NOMO-1 treated with dmso at 0.1 percent for 144 hours (cell line): ENCODE measurements around the gene DCBLD2.
A peak's percentile ranks its signal among the peaks of the same experiment; 100 is the strongest.

Experiments used
- DNase-seq: peaks from one replicate; lab custom pipeline; 2025; ENCODE audit not compliant: unreplicated experiment; lab: John Stamatoyannopoulos, UW

DCBLD2 gene

DNA sequence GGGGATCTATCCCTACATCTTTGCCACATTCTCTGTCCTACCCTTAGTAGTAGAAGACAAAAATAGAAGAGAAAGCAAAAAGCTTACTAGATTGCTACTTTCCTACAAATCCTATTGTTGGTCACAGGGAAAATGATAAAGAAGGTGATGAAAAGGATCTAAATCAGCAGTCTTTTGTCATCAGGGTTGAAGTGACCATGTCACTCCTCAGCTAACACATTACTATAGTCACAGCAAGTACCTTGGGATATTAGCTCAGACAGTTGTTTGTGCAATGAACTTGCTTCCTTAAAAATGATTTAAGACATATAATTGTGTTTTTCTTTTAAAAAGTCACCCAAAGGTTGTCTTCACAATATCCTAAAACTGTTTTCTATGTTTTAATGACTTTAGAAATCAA lies 132.0 kb downstream of the DCBLD2 start:
- DNase-seq = peak; percentile 7

DNA sequence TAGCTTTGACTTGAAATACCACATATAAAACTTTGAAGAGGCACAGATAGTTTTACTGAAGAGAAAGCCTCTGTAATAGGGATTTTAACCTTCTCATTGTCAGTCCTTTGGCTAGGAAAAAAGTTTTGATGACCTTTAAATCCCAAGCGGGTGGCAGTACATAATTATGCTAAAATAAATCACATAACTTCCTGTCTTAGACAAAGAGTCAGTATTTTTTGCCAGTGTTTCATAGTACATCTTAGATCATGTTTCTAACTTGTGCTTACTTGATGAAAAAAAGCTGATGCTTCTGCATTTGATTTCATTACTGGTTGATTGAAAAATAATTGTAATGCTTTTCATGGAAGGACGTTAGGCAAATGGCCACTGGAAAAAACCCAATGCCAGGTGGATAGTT lies 132.5 kb downstream of the DCBLD2 start:
- no peak for DNase-seq

DNA sequence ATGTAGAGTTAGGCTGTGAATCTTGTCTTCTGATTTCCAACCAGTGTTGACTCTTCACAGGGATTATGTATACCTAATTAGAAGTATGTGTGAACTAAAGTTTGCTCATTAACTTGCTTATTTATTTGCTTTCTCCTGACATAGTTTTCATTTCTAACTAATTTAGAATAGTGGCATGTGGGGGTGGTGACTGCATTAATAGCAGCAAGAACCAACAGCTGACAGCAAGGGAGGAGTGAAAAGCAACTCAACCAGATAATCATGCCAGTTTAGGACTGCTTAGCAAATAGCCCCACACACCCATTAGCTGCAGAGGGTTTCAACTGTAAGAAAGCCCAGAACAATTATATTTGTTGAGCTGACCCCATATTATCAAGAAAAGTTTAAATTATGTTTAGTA lies 134.6 kb downstream of the DCBLD2 start:
- DNase-seq = no peak

DNA sequence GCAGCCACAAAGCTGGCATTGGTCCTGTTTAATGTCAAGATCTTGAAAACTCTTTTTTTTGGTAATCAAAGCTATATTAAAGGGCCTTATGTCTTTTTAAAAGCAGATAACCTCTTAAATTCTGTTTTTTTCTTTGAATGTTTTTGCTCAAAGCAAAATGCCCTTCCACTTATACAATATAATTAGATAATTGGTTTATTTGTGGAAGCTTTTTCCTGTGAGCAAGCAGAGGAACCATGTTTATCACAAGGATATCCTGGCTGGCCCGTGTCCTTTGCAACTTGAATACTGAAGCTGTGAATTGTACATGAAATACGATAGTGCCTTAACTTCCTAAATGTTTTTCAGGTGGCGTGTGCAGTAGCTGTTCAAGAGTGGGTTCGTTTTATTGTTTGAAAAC lies 135.8 kb downstream of the DCBLD2 start:
- no peak for DNase-seq

DNA sequence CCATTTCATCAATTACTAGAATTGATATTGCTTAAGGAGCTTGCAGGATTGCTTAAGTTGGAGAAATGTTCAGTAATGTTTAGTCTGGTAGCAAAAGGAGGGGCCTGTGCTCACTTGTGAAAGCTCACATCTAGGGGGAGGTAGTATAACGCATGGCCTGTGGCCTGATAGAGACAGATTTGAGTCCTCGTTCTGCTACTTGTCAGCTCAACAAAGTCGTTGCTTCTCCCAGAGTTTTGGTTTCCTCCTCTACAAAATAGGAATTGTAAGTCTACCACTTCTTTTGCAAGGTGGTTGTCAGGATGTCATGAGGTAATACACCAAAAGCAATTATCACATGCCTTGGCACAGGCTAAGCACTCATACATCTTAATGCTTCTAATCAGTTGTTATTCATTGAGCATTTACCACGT lies 137.0 kb downstream of the DCBLD2 start:
- DNase-seq = peak; percentile 75

DNA sequence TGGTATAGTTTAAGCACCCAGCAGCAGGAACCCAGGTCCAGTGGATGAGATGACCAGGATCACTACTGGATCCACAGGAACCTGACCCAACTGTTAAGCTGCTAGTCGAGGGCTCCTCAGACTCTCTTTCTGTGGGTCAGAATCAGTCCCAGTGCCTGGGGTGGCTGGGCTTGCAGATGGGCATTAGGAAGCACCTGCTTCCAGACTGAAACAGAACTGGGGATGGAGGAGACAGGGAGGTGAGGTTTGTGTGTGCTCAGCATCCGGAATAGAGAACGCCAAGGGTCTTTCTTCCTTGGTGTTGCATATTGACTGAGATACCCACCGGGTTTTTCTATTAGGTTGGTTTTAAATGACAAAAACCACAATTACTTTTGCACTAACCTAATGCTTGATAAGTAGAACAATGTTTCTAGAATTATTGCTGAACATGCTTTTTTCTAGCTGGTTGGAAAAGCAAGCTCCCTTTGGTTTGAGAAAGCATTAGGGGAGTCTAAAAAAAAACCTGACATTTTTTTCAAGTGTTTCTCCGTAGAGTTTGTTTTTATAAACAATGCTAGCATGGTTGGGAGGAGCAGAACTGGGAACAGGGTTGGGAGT lies 137.6 kb downstream of the DCBLD2 start:
- DNase-seq = no peak

DNA sequence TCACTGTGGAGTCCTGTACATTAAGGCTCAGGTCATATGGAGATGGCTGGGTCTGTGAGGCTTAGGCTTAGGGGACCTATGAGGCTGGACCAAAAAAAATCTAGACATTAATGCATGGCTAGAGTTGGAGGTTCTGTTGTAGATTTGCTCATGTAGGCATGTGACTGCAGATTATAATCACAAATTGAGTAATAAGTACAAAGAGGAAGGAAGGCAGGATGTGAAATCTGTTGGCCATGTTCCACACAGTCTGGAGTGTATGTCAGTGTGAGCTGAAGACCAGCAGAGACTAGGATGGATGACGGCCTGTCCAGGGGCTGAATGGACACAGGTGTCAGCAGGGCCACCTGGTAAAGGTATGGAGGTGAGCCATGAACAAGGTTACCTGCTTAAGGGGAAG lies 138.4 kb downstream of the DCBLD2 start, which contains the start of gene ST3GAL6:
ST3GAL6 (plus strand) TSS at position 265 of the 400 bp plus-strand sequence. CDS start 5,101 bp downstream, outside the sequence.
- peak; percentile 77 for DNase-seq

DNA sequence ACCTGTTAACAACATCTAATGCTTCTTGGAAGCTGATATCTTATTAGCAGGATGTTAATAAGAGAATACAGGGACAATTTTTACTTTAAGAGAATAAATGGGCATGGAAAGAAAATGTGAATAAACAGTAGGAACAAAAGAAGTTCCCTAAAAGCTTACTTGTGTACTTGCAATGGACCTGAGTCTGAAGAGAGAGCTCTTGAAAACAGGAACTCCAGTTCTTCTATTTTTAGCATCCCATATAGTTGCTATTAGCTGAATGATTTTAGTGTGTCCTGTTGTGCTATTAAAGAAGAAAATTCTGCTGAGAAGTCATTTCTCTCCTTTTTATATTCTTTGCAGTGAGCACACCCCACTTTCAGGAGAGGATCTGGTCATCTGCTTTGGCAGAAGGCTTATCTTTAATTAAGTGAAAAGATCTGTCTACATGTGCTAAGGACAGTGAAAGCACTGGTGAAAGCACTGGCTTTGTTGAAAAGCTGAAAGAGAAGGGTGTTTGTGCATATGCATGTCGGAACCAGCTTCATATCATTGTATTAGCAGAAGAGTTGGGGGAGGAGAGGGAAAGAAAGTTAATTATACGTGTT lies 139.8 kb downstream of the DCBLD2 start:
- peak; percentile 62 for DNase-seq

DNA sequence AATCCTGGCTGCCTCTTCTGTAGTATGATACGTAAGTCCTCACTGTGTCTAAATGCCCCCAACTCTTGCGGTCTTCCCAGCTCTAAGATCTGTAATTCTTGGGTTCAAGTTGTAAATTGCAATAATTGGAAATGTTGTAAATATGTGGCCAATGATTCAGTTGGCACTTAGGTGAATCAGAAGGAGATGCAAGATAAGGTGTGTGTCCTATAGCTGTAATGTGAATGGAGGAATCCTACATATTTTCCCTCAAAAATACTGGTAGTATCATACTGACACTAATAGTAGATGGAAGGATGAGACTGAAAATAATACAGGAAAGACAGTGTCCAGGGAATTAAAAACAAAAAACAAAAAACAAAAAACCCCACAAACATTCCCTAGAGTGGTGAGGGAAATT lies 141.9 kb downstream of the DCBLD2 start:
- no peak for DNase-seq

DNA sequence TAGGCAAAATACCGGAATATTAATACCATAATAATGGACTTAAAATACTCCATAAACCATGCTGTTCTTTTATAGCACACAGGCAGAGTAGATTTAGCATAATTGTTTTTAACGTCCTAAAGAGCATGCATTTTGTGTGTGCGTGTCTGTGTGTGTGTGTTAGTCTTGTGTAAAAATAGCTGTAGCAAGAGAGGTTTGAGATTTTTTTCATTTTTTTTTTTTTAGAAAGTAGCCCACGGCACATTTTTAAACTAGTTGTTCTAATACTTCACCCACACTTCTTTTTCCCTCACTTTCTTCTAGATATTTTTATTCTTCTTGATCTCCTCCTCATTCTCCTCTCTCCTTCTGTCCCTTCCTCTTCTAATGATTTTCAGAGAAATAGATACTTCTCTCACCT lies 145.9 kb downstream of the DCBLD2 start:
- no peak for DNase-seq

DNA sequence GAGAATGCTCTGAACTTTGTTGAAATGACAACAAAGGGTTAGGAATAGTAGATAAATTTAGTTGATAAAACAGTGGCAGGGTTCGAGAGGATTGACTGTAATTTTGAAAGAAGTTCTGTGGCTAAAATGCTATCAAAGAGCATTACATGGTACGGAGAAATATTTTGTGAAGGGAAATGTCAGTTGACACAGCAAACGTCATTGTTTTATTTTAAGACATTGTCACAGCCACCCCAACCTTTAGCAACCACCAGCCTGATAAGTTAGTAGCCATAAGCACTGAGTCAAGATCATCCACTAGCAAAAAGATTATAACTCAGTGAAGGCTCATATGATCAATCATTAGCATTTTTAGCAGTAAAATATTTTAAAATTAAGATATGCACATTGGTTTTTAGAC lies 147.0 kb downstream of the DCBLD2 start:
- DNase-seq = no peak

DNA sequence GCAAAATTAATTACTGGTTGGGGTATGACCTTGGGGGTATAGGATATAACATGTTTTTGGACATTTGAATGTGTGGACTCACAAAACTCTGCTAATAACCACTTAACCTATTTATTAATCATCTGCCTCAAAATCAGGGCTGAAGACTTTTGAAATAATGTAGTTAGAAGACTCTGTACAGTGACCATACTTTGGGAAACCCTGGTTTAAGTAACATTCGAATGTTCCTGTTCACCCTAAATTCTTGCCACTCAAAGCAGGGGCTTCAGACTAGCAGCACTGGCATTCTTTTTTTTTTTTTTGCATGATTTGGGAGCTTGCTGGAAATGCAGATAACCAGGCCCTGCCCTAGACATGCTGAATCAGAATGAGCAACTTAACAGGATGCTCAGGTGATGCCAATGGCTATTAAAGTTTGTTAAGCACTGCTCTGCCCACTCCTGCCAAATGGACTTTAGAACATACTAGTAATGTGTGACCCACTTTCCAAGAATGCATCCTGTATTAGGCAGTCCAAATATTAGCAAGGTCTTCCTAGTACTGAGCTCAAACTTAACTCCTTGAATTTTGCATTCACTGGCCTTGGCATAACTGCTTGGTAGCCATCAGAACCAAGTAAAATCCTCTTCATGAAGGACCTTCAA lies 151.1 kb downstream of the DCBLD2 start:
- DNase-seq = no peak

DNA sequence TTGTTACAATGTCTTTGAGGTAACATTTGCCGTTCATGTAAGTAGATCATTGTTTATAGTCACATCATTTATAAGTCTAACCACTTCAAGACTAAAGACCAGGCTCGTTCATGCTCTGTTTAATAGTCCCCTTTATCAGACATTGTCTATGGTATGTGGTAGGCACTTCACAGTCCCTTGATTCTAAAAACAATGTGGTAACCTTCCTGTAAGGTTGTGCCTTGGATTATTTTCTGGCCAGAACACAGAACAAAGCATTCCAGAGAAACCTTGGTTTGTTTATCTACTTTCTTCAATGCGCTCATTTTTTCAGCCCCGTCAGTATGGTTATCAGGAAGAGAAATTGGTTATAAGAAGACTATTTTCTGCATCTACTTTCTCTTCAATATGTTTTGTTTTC lies 154.6 kb downstream of the DCBLD2 start:
- DNase-seq = no peak

DNA sequence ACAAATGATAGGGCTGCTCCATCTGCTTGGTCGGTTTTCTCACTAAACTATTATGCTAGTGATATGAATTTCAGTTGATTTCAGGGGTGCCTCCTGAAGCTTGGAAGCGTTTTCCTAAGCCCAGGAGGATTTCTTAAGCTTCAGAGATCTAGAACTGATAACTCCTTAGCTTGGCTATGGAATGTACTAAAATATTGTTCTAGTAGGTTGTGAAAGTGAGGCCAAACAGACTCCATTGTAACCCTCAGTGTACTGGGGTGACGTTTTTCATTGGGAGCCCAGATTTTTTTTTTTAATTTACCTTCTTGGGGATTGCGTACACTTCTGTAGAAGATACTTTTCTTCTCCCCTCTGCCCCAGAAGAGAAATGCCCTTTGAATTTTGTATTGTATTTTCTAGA lies 155.4 kb downstream of the DCBLD2 start:
- no peak for DNase-seq
